K562 (cell line): ENCODE data around the gene ARMC8. TPM values are rescaled to one million over a fixed set of nuclear protein-coding genes. Genes with fewer than 3 reads are reported as not detected.

Experiments used
- ATAC-seq: fragments of 200-7000 bp; cut with Tn5 transposase; 3 replicates; pipeline ENCODE4 v1.9.1; 2020; ENCODE audit warnings: moderate library complexity
- BruUV-seq: library from RNA; stranded (reverse); fragments of 400-500 nt; replicated peaks from 2 replicates; lab custom pipeline; 2021; lab: Mats Ljungman, UMichigan
- CTCF ChIA-PET: fragments of 300-600 bp; formaldehyde crosslinking; extraction: SDS; loops from one replicate; lab custom pipeline; 2021; ENCODE audit warnings: low intra/inter-chr PET ratio; lab: Yijun Ruan, JAX
- POLR2A ChIA-PET: fragments of 300-600, 350-650 bp; sonication (Branson Sonifier 250); formaldehyde crosslinking; extraction: SDS; loops from one replicate; lab custom pipeline; 2021; ENCODE audit warnings: antibody characterized with exemption, inconsistent platforms; lab: Yijun Ruan, JAX
- DNase-seq, 4 experiments: peaks; one replicate each; pipeline versions ENCODE4 v3.0.0 to v3.0.0-alpha.2; 2011 to 2018; ENCODE audit warnings: low spot score in 3 of 4, mixed read lengths in 3 of 4; ENCODE audit errors: extremely low read depth in 1 of 4
- FAIRE-seq: peaks from 2 replicates; lab custom pipeline; 2011; peaks lifted over from hg19 to GRCh38; lab: Jason Lieb, UNC
- H2AFZ ChIP-seq: 2 replicates; pipeline ENCODE4 v1.6.0; 2011; ENCODE audit warnings: low read depth, low read length, control low read depth, inconsistent platforms
- H3K27ac ChIP-seq: fragments of 200-600 bp; 3 replicates; pipeline ENCODE4 v1.8.0; 2011; ENCODE audit warnings: low read depth, mild to moderate bottlenecking, control low read depth, inconsistent platforms, low read length, moderate library complexity, mixed read lengths; ENCODE audit errors: extremely low read depth
- H3K27me3 ChIP-seq, 2 experiments: fragments of 300-600 bp in 1 of 2; 2 replicates in 1 of 2; 3 replicates in 1 of 2; pipeline versions ENCODE4 v1.6.0 to v1.8.0; 2011; ENCODE audit warnings: inconsistent platforms in 2 of 2, low read length in 2 of 2, mild to moderate bottlenecking in 1 of 2, mixed read lengths in 1 of 2, moderate library complexity in 1 of 2; ENCODE audit not compliant: control insufficient read depth in 2 of 2, insufficient read depth in 2 of 2
- H3K36me3 ChIP-seq: fragments of 300-600 bp; 3 replicates; pipeline ENCODE4 v1.8.0; 2011; ENCODE audit warnings: mild to moderate bottlenecking, low read length, inconsistent platforms; ENCODE audit not compliant: control insufficient read depth, insufficient read depth
- H3K4me1 ChIP-seq, 2 experiments: fragments of 200-600 bp in 1 of 2; replicated peaks in 1 of 2; 2 replicates in 1 of 2; 3 replicates in 1 of 2; pipeline versions ENCODE4 v1.5.1 to v1.8.0; 2011; ENCODE audit warnings: inconsistent platforms in 2 of 2, low read length in 2 of 2, mild to moderate bottlenecking in 1 of 2, mixed read lengths in 1 of 2, moderate library complexity in 1 of 2; ENCODE audit not compliant: control insufficient read depth in 2 of 2, insufficient read depth in 2 of 2
- H3K4me2 ChIP-seq: 2 replicates; pipeline ENCODE4 v1.6.1; 2011; ENCODE audit warnings: low read length, control low read depth, inconsistent platforms, mixed read lengths; ENCODE audit not compliant: insufficient read depth
- H3K4me3 ChIP-seq: fragments of 200-600 bp; sonication (generic), shearing (Covaris generic); 2 replicates; pipeline ENCODE4 v1.5.1; 2016; ENCODE audit warnings: control low read depth, inconsistent platforms
- H3K79me2 ChIP-seq: fragments of 200-600 bp; 3 replicates; pipeline ENCODE4 v1.8.0; 2011; ENCODE audit warnings: low read length, inconsistent platforms; ENCODE audit not compliant: control insufficient read depth, insufficient read depth
- H3K9ac ChIP-seq, 2 experiments: 2 replicates each; pipeline versions ENCODE4 v1.6.0 to v1.6.1; 2011; ENCODE audit warnings: low read depth in 2 of 2, low read length in 2 of 2, control low read depth in 1 of 2, inconsistent platforms in 1 of 2, mild to moderate bottlenecking in 1 of 2, mixed read lengths in 1 of 2; ENCODE audit not compliant: insufficient read depth in 1 of 2
- H3K9me1 ChIP-seq: one replicate; pipeline ENCODE4 v1.6.0; 2011; ENCODE audit warnings: inconsistent platforms, mild to moderate bottlenecking, low read length, moderate library complexity; ENCODE audit not compliant: control insufficient read depth, insufficient read depth
- H3K9me3 ChIP-seq: replicated peaks from 2 replicates; pipeline ENCODE4 v1.5.1; 2011; ENCODE audit warnings: low read depth, low read length, inconsistent platforms; ENCODE audit not compliant: control insufficient read depth, insufficient read depth
- H4K20me1 ChIP-seq: replicated peaks from 2 replicates; pipeline ENCODE4 v1.6.1; 2011; ENCODE audit warnings: low read length, inconsistent platforms, mixed read lengths; ENCODE audit not compliant: control insufficient read depth, insufficient read depth
- CBFA2T3 ChIP-seq: fragments of 450-650 bp; IDR thresholded peaks from 2 replicates; pipeline ENCODE4 v1.6.1; 2017
- ESRRB ChIP-seq: fragments of 250-450 bp; sonication (Bioruptor Pico); IDR thresholded peaks from 2 replicates; pipeline ENCODE4 v1.5.0; 2020; ENCODE audit warnings: mild to moderate bottlenecking, moderate library complexity, borderline replicate concordance
- ETS2 ChIP-seq: IDR thresholded peaks from 2 replicates; pipeline ENCODE4 v1.6.1; 2016; ENCODE audit warnings: borderline replicate concordance, missing genetic modification characterization, mild to moderate bottlenecking, moderate library complexity, missing compliant biosample characterization; ENCODE audit not compliant: poor library complexity, severe bottlenecking
- FOXA1 ChIP-seq: fragments of 450-650 bp; IDR thresholded peaks from 2 replicates; pipeline ENCODE4 v1.6.1; 2016; ENCODE audit warnings: mild to moderate bottlenecking, borderline replicate concordance
- HDAC3 ChIP-seq: fragments of 450-650 bp; IDR thresholded peaks from 2 replicates; pipeline ENCODE4 v1.6.1; 2018; ENCODE audit warnings: borderline replicate concordance, mild to moderate bottlenecking, moderate library complexity; ENCODE audit not compliant: partially characterized antibody
- IRF1 ChIP-seq: sonication (generic); formaldehyde crosslinking; IDR thresholded peaks from 2 replicates; pipeline ENCODE4 v1.8.0; 2022; ENCODE audit warnings: missing genetic modification reagents, mild to moderate bottlenecking, borderline replicate concordance
- MED1 ChIP-seq: sonication (generic); formaldehyde crosslinking; IDR thresholded peaks from 2 replicates; pipeline ENCODE4 v1.8.1; 2023; ENCODE audit warnings: missing genetic modification reagents, borderline replicate concordance
- RBM34 ChIP-seq: fragments of 200-400 bp; formaldehyde crosslinking; IDR thresholded peaks from 2 replicates; pipeline ENCODE4 v1.6.1; 2018; ENCODE audit warnings: low read length, borderline replicate concordance; ENCODE audit not compliant: insufficient read depth
- SIN3B ChIP-seq: fragments of 450-650 bp; IDR thresholded peaks from 2 replicates; pipeline ENCODE4 v1.6.1; 2017; ENCODE audit warnings: low read depth, mild to moderate bottlenecking, moderate library complexity
- TCF7L2 ChIP-seq: fragments of 150-350 bp; IDR thresholded peaks from 2 replicates; pipeline ENCODE4 v1.6.1; 2016; ENCODE audit warnings: low read depth, mild to moderate bottlenecking, low read length, moderate library complexity
- TOE1 ChIP-seq, 2 experiments: fragments of 450-650 bp in 1 of 2; sonication (generic) in 1 of 2; formaldehyde crosslinking in 1 of 2; IDR thresholded peaks; 2 replicates each; pipeline versions ENCODE4 v1.7.1 to v1.8.0; 2016 to 2022; ENCODE audit warnings: borderline replicate concordance in 2 of 2, mild to moderate bottlenecking in 2 of 2, antibody characterized with exemption in 1 of 2, inconsistent platforms in 1 of 2, low read depth in 1 of 2, missing genetic modification reagents in 1 of 2, moderate library complexity in 1 of 2
- XRCC3 ChIP-seq: fragments of 450-650 bp; IDR thresholded peaks from 2 replicates; pipeline ENCODE4 v1.6.1; 2017; ENCODE audit warnings: mild to moderate bottlenecking, moderate library complexity
- ZC3H8 ChIP-seq: fragments of 450-650 bp; IDR thresholded peaks from 2 replicates; pipeline ENCODE4 v1.6.1; 2017
- ZFP36 ChIP-seq: fragments of 150-350 bp; IDR thresholded peaks from 2 replicates; pipeline ENCODE4 v1.6.1; 2018; ENCODE audit warnings: low read length, low read depth; ENCODE audit not compliant: partially characterized antibody
- ZHX1 ChIP-seq: fragments of 150-350 bp; conservative IDR thresholded peaks from 2 replicates; pipeline ENCODE4 v1.6.1; 2014; ENCODE audit warnings: low read length
- ZNF23 ChIP-seq: fragments of 250-450 bp; sonication (Bioruptor Pico); IDR thresholded peaks from 2 replicates; pipeline ENCODE4 v1.4.0; 2020; ENCODE audit warnings: mild to moderate bottlenecking
- WGBS: fragments of 100-300 bp; shearing (Covaris generic); methylation state at CpG from one replicate; pipeline ENCODE4 v1.1.6; 2016; ENCODE audit warnings: low coverage, mixed read lengths; ENCODE audit not compliant: insufficient coverage; ENCODE audit errors: missing lambda C conversion rate; 5-methylcytosine and 5-hydroxymethylcytosine counted together
- in situ Hi-C: fragments of 300-500 bp; cut with MboI; formaldehyde crosslinking; loops from 4 replicates; pipeline ENCODE4 v1.15.0; 2018; ENCODE audit warnings: inconsistent platforms, mixed read lengths
- intact Hi-C: fragments of 100-400 bp; cut with micrococcal nuclease; formaldehyde crosslinking; loops from 2 replicates; pipeline ENCODE4 v1.14.2; 2022
- polyA plus RNA-seq, 8 experiments: library from polyadenylated mRNA; depleted of rRNA in 4 of 8; stranded (reverse) in 5 of 8; unstranded in 3 of 8; fragments of >200 nt; fragmentation: Nextera tagmentation in 2 of 8; fragmentation: Illumina TruSeq in 1 of 8; extraction: Ambion mirVana in 2 of 8; extraction: Trizol in 1 of 8; gene quantifications; 2 replicates each; pipeline versions ENCODE4 v1.2.1 to v1.2.3, GENCODE V29; 2011 to 2014; ENCODE audit warnings: inconsistent platforms in 1 of 8, missing spikeins in 1 of 8
- total RNA-seq, 7 experiments: library from RNA; depleted of rRNA in 6 of 7; stranded (reverse); fragments of >200 nt in 6 of 7; fragmentation: Illumina TruSeq in 2 of 7; extraction: Trizol in 2 of 7; gene quantifications; 2 replicates each; pipeline versions ENCODE4 v1.2.1 to v1.2.3, GENCODE V29; 2011 to 2021; ENCODE audit warnings: low replicate concordance in 1 of 7

The ARMC8 gene
- total and polyA plus RNA-seq, 9 of the 15 experiments (the other 6 are each of a cell fraction or from before 2014, with no cell fraction given) = 22.4 to 76.1 (median 37.3) TPM

GRCh38 chr3:138249636-138250035, 62.5 kb downstream of the ARMC8 start (continued):
- TF ChIP-seq ZHX1 = no peak
- TF ChIP-seq SIN3B = no peak
- no peak for TF ChIP-seq ZC3H8
- TF ChIP-seq TOE1 (IDR thresholded peaks at IDR 0.05; ENCODE audit: borderline replicate concordance) = no peak
- TF ChIP-seq TOE1 (CRISPR knock-in tag; IDR thresholded peaks at IDR 0.05; ENCODE audit: borderline replicate concordance, low read depth) = no peak
- no peak for TF ChIP-seq ZNF23 (CRISPR knock-in tag)
- no peak for TF ChIP-seq FOXA1
- TF ChIP-seq XRCC3 = no peak

GRCh38 chr3:138253609-138254008, 66.5 kb downstream of the ARMC8 start:
- CTCF ChIA-PET = no interaction called here
- no peaks in the 10 kb centered on the region for H3K9me3 ChIP-seq
- BruUV-seq = no TSS peak
- FAIRE-seq (no peak), DNase-seq (no peak)
- H3K36me3 ChIP-seq = peaks cover 10% of the 10 kb centered on the region; the same call in 1 of the 3 replicates
- WGBS = 100% methylated on average over 1 of the region's 1 CpG
- no peak overlapping the region for H3K9ac ChIP-seq
- TF ChIP-seq TCF7L2 (no peak), CBFA2T3 (no peak), ESRRB (CRISPR knock-in tag) (no peak), MED1 (CRISPR knock-in tag) (no peak), HDAC3 (no peak), ZFP36 (no peak), RBM34 (no peak), ETS2 (no peak), IRF1 (CRISPR knock-in tag) (no peak)
- TF ChIP-seq, all 486 proteins: peak for 0
- H3K4me1 ChIP-seq = no peaks in the 10 kb centered on the region; a peak in 1 of 5 replicates
- H3K4me2 ChIP-seq = no peak overlapping the region
- H2AFZ ChIP-seq = no peak overlapping the region
- no peaks in the 10 kb centered on the region for H4K20me1 ChIP-seq
- H3K27me3 ChIP-seq = no peaks in the 10 kb centered on the region
- in situ Hi-C loops = no loop called here
- intact Hi-C loops = no loop called here
- H3K27ac ChIP-seq = no peak overlapping the region
- H3K79me2 ChIP-seq = no peaks in the 10 kb centered on the region
- H3K9me1 ChIP-seq = no peaks in the 10 kb centered on the region
- POLR2A ChIA-PET = no interaction called here
- ATAC-seq = no peak
- no peak overlapping the region for H3K4me3 ChIP-seq
